GM10266 (cell line): Measurements from ENCODE around the gene PRSS21.

Experiments used
- DNase-seq: peaks from one replicate; pipeline ENCODE4 v3.0.0; 2012; ENCODE audit errors: extremely low spot score
- CTCF ChIP-seq: IDR thresholded peaks from 2 replicates; pipeline ENCODE4 v1.5.1; 2012; ENCODE audit warnings: mild to moderate bottlenecking, low read depth; ENCODE audit not compliant: control insufficient read depth, insufficient read depth; ENCODE audit errors: missing control alignments

PRSS21 gene

GRCh38 chr16:2819179-2819938 is 2.3 kb downstream of the PRSS21 start:
- no peak for DNase-seq
- TF ChIP-seq CTCF = no peak

GRCh38 chr16:2819939-2820835 is 3.1 kb downstream of the PRSS21 start:
- DNase-seq = no peak
- TF ChIP-seq CTCF = no peak

GRCh38 chr16:2820836-2821486 is 3.9 kb downstream of the PRSS21 start:
- TF ChIP-seq CTCF = no peak
- no peak for DNase-seq

- DNase-seq = no peak
- TF ChIP-seq CTCF = no peak
Measured at GRCh38 chr16:2821487-2822157, 4.6 kb downstream of the PRSS21 start.

GRCh38 chr16:2822158-2822495 is 5.1 kb downstream of the PRSS21 start:
- TF ChIP-seq CTCF = no peak
- DNase-seq = no peak

- no peak for TF ChIP-seq CTCF
- DNase-seq = no peak
Measured at GRCh38 chr16:2822496-2822895, 5.5 kb downstream of the PRSS21 start.
